Left renal pelvis (tissue), 4 donors: Measurements from ENCODE around the gene DIP2B. TPM values are rescaled to one million over a fixed set of nuclear protein-coding genes. Genes with fewer than 3 reads are reported as not detected.

Experiments used
- DNase-seq, 4 donors: peaks; one replicate each; pipeline ENCODE4 v3.0.0-alpha.2; 2013; ENCODE audit warnings: low read depth in 4 of 4, low spot score in 3 of 4
- polyA plus RNA-seq, 4 donors: library from polyadenylated mRNA; unstranded; fragments of 120-200 nt; gene quantifications; one replicate each; pipeline ENCODE4 v1.2.1, GENCODE V29; 2013; ENCODE audit not compliant: insufficient read length in 4 of 4

DIP2B gene
- polyA plus RNA-seq, 4 donors, result 21.8 to 25.7 (median 23.4) TPM

DNA sequence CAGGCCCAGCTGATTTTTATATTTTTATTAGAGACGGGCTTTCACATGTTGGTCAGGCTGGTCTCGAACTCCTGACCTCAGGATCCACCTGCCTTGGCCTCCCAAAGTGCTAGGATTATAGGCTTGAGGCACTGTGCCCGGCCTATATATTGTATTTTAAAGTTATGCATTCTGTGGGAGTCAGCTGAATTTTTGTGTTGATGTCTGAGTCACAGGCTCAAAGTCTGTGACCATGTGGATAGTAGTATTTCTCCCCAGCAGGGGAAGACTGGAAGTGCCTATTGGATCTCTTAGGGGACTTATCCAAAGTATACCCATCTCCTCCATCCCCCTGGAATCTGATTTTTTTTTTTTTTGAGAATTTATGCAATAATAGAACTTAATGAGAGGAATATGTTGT is 215.3 kb downstream of the DIP2B start:
- no peak for DNase-seq

DNA sequence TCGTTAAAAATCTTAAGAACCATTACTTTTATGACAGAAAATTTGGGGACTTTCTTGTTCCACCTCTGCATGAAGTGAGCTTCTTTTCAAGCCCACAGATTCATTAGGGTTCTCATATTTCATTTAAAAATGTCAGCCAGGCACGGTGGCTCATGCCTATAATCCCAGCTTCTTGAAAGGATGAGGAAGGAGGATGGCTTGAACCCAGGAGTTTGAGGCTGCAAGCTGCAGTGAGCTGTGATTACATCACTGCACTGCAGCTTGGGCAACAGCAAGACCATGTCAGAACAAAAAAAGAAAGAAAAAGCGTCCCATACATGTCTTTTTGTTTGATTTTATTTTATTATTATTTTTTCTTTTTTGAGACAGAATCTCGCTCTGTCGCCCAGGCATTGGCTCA is 215.7 kb downstream of the DIP2B start:
- no peak for DNase-seq

DNA sequence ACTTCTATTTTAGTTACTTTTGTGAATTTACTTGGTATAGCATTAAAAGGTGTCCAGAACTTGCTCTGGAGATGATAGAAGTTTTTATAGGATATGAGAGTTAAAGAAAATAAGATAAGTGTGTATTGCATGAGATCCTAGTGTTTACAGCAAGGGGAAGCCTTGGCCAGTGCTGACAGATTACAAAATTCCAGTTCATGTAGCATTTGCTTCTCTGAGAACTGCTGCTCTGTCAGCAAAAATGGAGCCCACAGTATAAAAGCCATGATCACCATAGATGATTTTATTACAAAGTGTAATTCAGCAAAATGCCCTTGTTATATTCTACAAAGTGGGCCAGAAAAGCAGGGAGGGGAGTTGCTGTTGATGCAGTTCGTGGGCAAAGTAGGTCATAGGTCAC is 219.1 kb downstream of the DIP2B start:
- no peak for DNase-seq

DNA sequence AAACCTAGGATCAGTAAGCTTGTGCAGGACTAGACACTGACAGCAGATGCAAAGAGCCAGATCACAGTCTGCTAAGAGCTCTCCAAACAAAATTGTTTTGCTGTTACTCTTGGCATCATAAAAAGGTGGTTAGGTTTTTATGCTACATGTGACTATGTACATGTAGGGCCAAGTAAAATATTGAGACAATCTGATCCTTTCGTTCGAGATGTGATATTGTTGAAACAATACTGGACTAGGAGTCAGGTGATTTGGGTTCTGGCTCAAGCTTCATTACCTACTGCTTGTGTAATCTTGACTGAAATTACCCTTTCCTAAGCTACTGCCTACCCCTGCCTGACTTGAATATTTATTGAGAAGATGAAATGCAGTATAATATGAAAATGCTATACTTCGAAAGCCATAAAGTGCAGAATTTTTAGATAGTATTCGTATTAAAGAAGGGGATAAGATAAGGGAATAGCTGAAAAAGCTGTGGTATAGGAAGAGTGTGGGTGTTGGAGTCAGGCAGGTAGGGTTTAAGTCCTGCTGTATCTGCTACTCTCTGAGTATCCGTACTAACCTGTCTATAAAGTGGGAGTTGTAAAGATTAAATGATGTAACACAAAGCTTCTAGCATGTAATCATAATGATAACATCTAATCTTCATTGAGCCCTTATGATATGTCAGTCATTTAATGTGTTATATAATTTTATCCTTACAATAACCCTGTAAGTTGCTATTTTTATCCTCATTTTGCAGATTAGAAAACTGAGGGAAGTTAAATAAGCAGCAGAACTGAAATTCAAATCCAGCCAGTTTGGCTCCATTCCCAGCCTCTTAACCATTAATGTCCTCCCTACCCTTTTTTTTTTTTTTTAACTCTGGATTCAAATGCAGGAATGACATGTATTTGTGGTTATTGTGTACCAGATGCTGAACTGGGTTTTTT is 220.5 kb downstream of the DIP2B start:
- no peak for DNase-seq

DNA sequence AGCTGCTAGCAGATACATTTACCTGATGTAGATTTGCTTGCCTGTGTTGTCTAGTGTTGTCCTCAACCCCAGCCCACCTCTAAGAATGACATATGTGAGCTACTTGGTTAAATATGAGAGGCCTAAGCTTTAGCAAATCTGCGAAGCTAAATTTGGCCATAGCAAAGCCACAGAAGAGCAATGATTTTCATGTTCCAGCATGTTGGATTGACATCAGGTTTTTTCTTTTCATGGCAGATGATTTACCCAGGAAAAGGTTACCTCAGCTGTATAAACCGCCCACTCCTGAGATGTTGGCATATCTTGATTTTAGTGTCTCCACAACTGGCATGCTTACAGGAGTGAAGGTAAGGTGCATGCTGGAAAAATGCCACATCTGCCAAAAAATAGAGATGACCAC is 222.7 kb downstream of the DIP2B start:
- no peak for DNase-seq

DNA sequence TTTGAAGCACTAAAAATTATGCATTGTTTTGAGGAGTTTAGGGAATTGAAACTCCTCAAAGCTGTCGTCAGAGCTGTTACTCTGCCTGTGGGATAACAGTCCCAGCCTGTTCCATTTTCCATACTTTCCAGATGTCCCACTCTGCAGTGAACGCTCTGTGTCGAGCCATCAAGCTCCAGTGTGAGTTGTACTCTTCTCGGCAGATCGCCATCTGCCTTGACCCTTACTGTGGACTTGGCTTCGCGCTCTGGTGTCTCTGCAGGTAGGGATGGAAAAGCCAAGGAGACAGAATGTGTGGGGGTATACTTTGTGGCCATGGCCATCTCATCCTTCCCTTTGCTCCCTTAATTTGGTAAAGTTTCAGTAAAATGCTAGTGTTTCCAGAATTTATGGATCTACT is 223.6 kb downstream of the DIP2B start:
- no peak for DNase-seq

DNA sequence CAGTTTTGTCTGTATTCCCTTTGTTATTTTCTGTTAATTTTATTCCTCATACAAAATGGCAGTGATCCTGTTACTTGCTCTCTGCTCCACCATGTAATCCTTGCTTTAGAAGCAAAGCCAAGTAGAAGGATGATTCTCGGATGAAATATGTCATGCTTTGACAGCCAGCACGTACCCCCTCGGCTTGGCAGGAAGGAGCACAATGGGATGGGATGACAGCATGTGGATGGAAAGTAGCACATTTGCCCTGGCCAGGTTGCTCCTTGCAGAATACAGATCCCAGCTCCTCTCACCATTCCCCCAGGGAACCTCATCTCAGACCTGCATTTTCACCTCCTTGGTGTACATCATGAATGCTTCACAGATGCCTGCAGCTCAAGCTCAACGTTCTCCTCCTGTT is 224.1 kb downstream of the DIP2B start:
- no peak for DNase-seq

DNA sequence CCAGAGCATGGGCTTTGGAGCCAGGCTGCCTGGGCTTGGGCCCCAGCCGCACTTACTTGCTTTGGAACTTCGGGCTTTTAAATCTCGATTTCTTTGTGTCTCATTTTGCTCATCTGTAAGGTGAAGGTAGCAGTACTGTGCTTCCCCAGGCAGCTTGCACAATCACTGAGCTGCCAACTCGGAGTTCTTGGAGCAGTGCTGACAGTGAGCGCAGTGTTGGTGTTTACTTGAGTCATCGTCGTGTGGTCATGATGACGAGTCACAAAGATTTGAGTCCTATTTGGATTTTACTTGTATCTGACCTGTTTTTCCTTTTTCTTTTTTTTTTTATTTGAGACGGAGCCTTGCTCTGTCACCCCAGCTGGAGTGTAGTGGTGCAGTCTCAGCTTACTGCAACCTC is 227.8 kb downstream of the DIP2B start:
- no peak for DNase-seq

DNA sequence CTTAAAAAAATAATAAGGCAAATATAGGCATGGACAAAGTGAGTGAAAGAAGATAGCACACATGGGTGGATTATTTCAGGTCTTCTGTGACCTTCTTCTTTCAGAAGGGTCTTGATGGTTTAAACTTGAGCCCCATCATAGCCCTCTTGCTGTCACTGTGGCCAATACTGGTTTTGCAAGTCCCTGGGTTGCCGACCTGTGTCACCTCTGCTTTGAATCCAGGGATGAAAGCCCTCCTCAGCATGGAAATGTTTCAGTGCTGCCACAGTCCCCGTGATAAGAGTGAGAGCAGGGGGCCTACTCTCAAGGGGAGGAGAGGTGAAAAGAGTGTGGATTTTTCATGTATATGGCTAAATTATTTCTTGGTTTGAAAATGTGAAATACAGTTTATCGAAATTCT is 228.9 kb downstream of the DIP2B start:
- no peak for DNase-seq

DNA sequence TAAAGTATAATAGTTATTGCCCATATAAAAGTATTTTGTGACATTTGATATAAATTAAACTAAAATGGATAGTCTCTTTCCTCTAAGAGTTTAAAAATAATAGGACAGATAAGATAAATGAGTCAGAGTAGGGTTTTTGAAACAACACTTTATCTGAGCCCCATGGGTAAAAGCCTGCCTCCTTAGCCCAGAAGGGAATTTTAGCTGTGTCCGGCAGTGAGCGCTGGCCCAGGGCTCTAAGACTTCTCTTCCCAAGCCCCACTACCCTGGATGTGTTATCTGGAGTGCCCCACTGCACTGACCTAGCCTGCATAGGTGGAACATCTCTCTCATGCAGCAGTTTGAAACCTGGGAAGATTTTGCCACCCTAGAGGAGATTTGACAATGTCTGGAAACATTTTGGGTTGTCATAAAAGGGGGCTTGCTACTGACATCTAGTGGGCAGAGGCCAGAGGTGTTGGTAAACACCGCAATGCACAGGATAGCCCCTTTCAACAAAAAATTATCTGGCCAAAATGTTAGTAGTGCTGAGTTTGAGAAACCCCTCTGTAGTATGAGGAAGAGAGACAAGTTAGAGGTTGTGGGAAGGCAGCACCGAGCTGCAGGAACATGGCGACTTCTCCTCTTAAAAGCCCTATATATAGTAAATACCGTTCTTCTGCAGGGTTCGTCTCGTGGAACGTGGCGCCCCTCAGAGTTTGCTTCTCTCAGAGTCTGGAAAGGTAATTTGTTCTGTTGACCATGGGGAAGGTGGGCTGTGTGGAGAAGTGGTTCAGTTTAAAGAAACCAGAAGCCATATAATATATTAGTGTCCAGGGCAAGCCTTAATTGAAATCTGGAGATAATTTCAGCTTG is 229.9 kb downstream of the DIP2B start:
- DNase-seq, result peak in 2 of 4 donors; percentile 5 to 22

DNA sequence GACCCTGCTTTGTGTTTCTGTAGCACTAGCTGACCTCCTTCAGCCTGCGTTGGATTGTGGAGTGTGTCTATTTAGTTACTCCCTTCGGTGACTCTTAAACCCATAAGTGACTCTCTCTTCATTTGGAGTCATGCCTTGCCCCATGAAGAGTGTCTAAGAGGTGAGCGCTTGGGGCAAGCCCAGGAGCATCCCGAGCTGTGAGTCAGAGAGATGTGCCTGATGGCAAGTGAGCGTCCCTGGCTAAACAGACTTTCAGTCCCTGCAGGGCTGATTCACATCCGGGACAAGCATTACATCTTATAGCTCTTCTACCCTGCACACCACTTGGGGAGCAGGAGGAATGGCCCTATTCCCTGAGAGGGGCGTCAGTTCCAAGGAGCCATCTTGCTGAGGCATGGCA is 234.8 kb downstream of the DIP2B start:
- DNase-seq, result no peak

DNA sequence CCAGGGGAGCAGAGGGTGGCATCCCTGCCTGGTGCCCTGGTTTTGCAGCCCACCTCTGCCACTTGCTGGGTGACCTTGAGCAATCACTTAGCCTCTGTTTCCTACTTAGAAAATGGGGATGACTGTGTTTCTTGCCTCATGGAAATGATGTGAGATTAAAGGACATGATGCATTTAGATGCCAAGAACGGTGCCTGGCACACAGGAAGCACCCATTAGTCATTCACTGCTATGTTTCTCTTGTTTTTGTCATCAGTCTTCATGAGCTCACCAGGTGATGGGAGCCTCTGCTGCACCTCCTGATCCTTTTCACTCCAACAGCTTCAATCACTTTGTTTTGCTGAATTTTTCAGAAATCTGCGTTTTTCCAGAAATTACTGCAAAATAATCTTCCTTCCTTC is 235.5 kb downstream of the DIP2B start:
- no peak for DNase-seq

DNA sequence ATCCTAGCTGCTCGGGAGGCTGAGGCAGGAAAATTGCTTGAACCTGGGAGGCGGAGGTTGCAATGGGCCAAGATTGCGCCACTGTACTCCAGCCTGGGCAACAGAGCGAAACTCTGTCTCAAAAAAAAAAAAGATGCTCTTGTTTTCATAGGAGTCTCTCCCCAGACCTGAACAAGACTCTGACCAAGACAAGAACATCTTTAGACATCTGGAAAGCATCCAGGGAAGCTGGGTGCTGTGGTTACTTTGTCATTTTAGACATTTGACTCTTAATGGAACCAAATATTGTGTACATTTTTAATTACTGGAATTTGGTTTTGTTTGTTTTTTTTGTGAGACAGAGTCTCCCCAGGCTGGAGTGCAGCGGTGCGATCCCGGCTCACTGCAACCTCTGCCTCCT is 238.0 kb downstream of the DIP2B start:
- no peak for DNase-seq

DNA sequence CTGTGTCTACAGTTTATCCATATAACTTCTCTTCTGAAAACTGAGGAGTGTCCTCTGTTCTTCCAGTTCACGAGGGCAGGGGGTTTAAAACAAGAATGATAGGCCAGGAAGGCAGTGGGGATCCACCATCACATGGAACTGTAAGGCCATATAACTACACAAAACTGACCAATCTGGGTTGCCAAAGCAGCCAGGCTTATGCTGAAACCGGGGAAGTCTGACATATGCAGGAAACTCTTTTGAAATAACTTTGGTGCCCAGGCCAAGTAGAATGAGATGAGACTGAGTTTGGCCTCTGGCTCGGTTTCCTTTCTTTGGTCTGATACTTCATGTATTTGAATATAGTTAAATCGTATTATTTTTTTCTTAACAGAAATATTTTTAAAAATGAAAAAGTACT is 241.1 kb downstream of the DIP2B start:
- no peak for DNase-seq

DNA sequence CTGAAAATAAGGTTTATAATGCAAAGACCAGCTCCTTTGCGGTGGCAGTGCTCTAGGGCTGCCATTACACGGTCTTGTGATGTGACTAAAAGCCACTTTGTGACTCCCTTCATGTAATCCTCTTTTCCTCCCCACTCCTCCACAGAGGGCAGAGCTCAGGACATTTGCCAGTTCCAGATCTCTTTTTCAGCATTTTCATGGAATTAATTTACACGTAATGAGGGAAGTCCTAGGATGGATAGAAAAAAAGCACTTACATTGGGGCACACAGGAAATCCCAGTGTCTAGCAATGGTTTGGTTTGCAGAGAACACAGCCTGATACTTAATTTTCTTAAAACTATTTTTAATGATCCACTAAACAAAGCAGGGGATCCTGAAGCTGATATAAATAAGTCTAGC is 241.6 kb downstream of the DIP2B start:
- DNase-seq, result no peak

DNA sequence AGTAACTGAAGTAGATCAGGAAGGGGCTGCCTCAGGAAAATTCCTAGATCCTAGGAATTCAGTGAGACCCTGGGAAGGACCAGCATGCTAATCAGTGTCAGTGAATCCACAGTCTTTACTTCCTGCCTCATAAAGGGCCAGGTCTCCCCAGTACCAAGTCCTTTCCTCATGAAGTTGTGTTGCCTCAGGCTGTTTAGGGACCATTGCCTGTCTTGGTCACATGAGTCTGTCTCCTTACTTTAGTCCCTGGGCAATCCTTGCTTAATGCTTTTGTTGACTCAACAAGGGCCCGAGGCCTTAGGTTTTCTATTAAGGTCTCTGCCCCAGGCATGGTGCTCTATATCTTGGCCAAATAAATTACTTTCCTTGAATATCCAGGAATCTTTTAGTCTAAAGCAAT is 243.0 kb downstream of the DIP2B start:
- no peak for DNase-seq

DNA sequence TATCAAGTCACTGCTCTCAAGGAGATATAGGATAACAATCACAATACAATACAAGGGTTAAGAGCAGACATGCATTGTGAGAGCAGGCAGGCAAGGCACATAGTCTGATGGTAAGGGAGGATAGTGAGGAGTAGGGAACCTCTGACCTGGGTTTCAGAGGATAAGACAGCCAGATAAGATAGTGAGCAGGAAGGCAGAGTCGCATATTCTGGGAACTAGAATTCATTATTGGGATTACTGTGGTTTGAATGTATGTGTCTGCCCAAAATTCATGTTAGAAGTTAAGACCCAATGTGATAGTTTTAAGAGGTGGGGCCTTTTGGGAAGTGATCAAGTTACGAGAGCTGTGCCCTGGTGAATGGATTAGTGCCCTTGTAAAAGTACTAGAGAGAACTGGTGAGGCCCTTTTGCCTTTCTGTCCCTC is 244.7 kb downstream of the DIP2B start:
- no peak for DNase-seq

DNA sequence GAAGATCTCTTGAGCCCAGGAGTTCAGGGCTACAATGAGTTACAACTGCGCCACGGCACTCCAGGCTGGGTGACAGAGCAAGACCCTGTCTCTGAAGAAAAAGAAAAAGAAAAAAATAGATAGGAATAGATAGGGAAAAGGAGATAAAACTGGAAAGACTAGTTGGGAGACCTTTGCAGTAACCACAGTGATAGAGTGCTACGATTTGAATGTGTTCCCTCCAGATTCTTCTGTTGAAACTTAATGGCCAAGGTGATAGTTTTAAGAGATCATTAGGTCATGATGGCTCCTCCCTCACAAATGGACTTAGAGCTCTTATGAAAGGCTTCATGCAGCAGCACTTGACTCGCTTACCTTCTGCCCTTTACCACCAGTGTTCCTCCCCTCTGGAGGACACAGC is 245.6 kb downstream of the DIP2B start:
- no peak for DNase-seq

DNA sequence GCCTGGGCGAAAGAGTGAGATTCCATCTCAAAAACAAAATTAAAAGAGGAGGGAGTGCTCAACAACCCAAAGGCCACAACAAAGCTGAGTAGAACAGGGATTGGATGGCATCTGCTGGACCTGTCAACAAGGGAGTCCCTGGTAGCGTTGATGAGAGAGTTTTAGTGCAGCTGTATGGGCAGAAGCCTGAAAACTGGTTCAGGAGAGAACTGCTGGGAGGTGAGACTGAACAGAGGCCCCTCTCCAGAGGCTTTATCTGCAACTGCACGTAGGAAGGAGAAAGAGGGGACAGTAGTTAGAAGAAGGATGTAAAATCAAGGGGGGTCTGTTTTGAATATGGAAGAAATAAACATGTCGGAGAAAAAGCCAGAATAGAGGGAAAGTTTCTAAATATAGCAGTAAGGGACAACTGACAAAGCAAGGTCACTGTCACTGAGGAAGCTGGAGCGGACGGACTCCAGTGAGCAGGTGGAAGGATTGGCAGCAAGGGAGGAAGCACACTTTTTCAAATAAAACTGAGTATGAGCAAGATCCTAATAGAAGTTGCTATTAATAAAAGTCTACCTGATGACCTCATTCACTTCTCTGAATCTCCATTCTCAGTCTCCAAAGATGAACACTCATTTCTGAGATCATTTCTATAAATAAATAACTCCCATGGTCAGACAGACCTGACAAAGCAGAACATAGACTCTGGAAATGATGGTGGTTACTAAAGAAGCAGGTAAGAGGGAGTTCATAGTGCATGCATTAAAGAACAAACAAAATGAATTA is 247.3 kb downstream of the DIP2B start:
- DNase-seq, result no peak

DNA sequence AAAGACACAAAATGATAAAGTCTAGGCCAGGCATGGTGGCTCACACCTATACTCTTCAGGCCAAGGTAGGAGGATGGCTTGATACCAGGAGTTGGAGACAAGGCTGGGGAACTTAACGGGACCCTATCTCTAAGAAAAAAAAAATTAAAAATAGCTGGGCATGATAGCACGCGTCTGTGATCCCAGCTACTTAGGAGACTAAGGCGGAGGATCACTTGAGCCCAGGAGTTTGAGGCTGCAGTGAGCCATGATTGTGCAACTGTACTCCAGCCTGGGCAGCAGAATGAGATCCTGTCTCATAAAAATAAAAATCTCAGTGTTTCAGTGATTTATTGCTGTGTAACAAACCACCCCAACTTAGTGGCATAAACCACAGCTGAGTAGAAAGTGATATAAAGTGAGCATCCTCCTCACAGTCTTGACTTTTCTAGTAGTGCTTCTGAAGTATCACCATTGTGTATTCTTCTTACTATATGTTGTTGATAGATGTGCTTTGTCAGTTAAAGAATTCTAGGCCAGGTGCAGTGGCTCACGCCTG is 248.5 kb downstream of the DIP2B start:
- no peak for DNase-seq
